ENCODE measurements around the gene ARNT2.

GRCh38 chr15:80582816-80583423 is 178.7 kb downstream of the ARNT2 start:
- TF ChIP-seq, protein P1, sequence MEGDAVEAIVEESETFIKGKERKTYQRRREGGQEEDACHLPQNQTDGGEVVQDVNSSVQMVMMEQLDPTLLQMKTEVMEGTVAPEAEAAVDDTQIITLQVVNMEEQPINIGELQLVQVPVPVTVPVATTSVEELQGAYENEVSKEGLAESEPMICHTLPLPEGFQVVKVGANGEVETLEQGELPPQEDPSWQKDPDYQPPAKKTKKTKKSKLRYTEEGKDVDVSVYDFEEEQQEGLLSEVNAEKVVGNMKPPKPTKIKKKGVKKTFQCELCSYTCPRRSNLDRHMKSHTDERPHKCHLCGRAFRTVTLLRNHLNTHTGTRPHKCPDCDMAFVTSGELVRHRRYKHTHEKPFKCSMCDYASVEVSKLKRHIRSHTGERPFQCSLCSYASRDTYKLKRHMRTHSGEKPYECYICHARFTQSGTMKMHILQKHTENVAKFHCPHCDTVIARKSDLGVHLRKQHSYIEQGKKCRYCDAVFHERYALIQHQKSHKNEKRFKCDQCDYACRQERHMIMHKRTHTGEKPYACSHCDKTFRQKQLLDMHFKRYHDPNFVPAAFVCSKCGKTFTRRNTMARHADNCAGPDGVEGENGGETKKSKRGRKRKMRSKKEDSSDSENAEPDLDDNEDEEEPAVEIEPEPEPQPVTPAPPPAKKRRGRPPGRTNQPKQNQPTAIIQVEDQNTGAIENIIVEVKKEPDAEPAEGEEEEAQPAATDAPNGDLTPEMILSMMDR (IDR thresholded peaks at IDR 0.05), result no peak
- TF ChIP-seq ZFX (IDR thresholded peaks at IDR 0.05; ENCODE audit: borderline replicate concordance), result no peak

All from 22Rv1 (cell line).